Stomach smooth muscle (tissue), 2 donors: ENCODE data around the gene BORA.
A peak's percentile ranks its signal among the peaks of the same experiment; 100 is the strongest.
"Not testable (repeated sequence)": the region's sequence is repeated elsewhere in the genome, so short reads cannot be mapped to it uniquely, and the experiment has no call there.

Experiments
- H3K27ac ChIP-seq: one replicate; pipeline ENCODE4 v1.7.0; 2013; ENCODE audit warnings: mild to moderate bottlenecking, low read length, inconsistent platforms
- H3K27me3 ChIP-seq, 2 donors: one replicate each; pipeline ENCODE4 v1.7.0; 2013; ENCODE audit warnings: low read length in 2 of 2; ENCODE audit not compliant: insufficient read depth in 2 of 2, control insufficient read depth in 1 of 2
- H3K36me3 ChIP-seq, 2 donors: one replicate each; pipeline ENCODE4 v1.7.0; 2013; ENCODE audit warnings: low read length in 2 of 2; ENCODE audit not compliant: control insufficient read depth in 2 of 2, insufficient read depth in 2 of 2
- H3K4me1 ChIP-seq: one replicate; pipeline ENCODE4 v1.7.0; 2013; ENCODE audit warnings: low read length; ENCODE audit not compliant: control insufficient read depth, insufficient read depth
- H3K4me3 ChIP-seq, 2 donors: one replicate each; pipeline ENCODE4 v1.7.0; 2013; ENCODE audit warnings: low read length in 2 of 2
- H3K9ac ChIP-seq, 2 donors: one replicate each; pipeline ENCODE4 v1.7.0; 2013; ENCODE audit warnings: low read length in 2 of 2, mild to moderate bottlenecking in 1 of 2
- H3K9me3 ChIP-seq, 2 donors: one replicate each; pipeline ENCODE4 v1.7.0; 2013; ENCODE audit warnings: low read length in 2 of 2; ENCODE audit not compliant: control insufficient read depth in 2 of 2
- donor health status: healthy.
- donor health status: Pancreatic carcinoma.

The BORA gene

GRCh38 chr13:72700509-72700908, 27.2 kb upstream of the BORA start:
- Histone ChIP-seq H3K27me3 (no peaks in the 10 kb centered on the region), H3K36me3 (no peaks in the 10 kb centered on the region), H3K4me3 (no peak overlapping the region), H3K9ac (no peak overlapping the region), H3K27ac (no peak overlapping the region), H3K9me3 (no peaks in the 10 kb centered on the region), H3K4me1 (no peaks in the 10 kb centered on the region)

- Histone ChIP-seq H3K27ac (no peak overlapping the region), H3K36me3 (peaks cover 4 to 7% of the 10 kb centered on the region in 2 donors)
Measured at GRCh38 chr13:72716776-72717175, 10.9 kb upstream of the BORA start.

GRCh38 chr13:72726185-72726584, 1.5 kb upstream of the BORA start:
- H3K27ac ChIP-seq, H3K36me3 ChIP-seq, H3K9ac ChIP-seq, H3K4me1 ChIP-seq, H3K9me3 ChIP-seq, H3K27me3 ChIP-seq: not testable (repeated sequence)
- peak overlapping the region; percentile 91 to 93 for H3K4me3 ChIP-seq

More at GRCh38 chr13:72716776-72717175, 10.9 kb upstream of the BORA start:
- H3K4me1 ChIP-seq: no peaks in the 10 kb centered on the region
- H3K27me3 ChIP-seq: no peaks in the 10 kb centered on the region
- no peak overlapping the region for H3K9ac ChIP-seq
- no peak overlapping the region for H3K4me3 ChIP-seq
- H3K9me3 ChIP-seq: peaks cover 0 to 2% of the 10 kb centered on the region in 2 donors

- Histone ChIP-seq H3K9me3 (no peaks in the 10 kb centered on the region), H3K4me1 (peaks cover 4% of the 10 kb centered on the region), H3K27me3 (no peaks in the 10 kb centered on the region), H3K27ac (peak overlapping the region; percentile 26), H3K36me3 (no peaks in the 10 kb centered on the region), H3K4me3 (peak overlapping the region; percentile 91 to 93), H3K9ac (peak overlapping the region; percentile 74 to 80)
Measured at GRCh38 chr13:72726726-72727416, 852 bp upstream of the BORA start.

- no peaks in the 10 kb centered on the region for H3K27me3 ChIP-seq
- H3K9me3 ChIP-seq: no peaks in the 10 kb centered on the region
- H3K4me1 ChIP-seq: peaks cover 4% of the 10 kb centered on the region
- H3K4me3 ChIP-seq: peak overlapping the region; percentile 91 to 93
- peak overlapping the region; percentile 71 to 77 for H3K9ac ChIP-seq
- no peaks in the 10 kb centered on the region for H3K36me3 ChIP-seq
- no peak overlapping the region for H3K27ac ChIP-seq
Measured at GRCh38 chr13:72728290-72728605, 525 bp downstream of the BORA start.

- Histone ChIP-seq H3K4me3 (no peak overlapping the region), H3K36me3 (no peaks in the 10 kb centered on the region), H3K9me3 (no peaks in the 10 kb centered on the region)
Measured at GRCh38 chr13:72737033-72737432, 9.3 kb downstream of the BORA start.

GRCh38 chr13:72740015-72740414, 12.3 kb downstream of the BORA start:
- H3K4me3 ChIP-seq: no peak overlapping the region
- H3K9me3 ChIP-seq: no peaks in the 10 kb centered on the region
- H3K27ac ChIP-seq: no peak overlapping the region
- H3K27me3 ChIP-seq: no peaks in the 10 kb centered on the region
- H3K4me1 ChIP-seq: no peaks in the 10 kb centered on the region
- peaks cover 0 to 2% of the 10 kb centered on the region in 2 donors for H3K36me3 ChIP-seq
- no peak overlapping the region for H3K9ac ChIP-seq

More at GRCh38 chr13:72737033-72737432, 9.3 kb downstream of the BORA start:
- Histone ChIP-seq H3K4me1 (no peaks in the 10 kb centered on the region), H3K9ac (no peak overlapping the region), H3K27ac (no peak overlapping the region), H3K27me3 (no peaks in the 10 kb centered on the region)

GRCh38 chr13:72745260-72745659, 17.5 kb downstream of the BORA start:
- Histone ChIP-seq H3K9ac (no peak overlapping the region), H3K4me3 (no peak overlapping the region), H3K27me3 (no peaks in the 10 kb centered on the region), H3K27ac (no peak overlapping the region), H3K36me3 (peaks cover 4 to 7% of the 10 kb centered on the region in 2 donors), H3K9me3 (no peaks in the 10 kb centered on the region), H3K4me1 (no peaks in the 10 kb centered on the region)

- no peaks in the 10 kb centered on the region for H3K4me1 ChIP-seq
- no peak overlapping the region for H3K27ac ChIP-seq
- peaks cover 7 to 14% of the 10 kb centered on the region in 2 donors for H3K36me3 ChIP-seq
- H3K4me3 ChIP-seq: no peak overlapping the region
- H3K9ac ChIP-seq: no peak overlapping the region
- H3K27me3 ChIP-seq: no peaks in the 10 kb centered on the region
- no peaks in the 10 kb centered on the region for H3K9me3 ChIP-seq
Measured at GRCh38 chr13:72751220-72751619, 23.5 kb downstream of the BORA start.

GRCh38 chr13:72754111-72754510, 26.4 kb downstream of the BORA start:
- no peak overlapping the region for H3K27ac ChIP-seq
- H3K9ac ChIP-seq: no peak overlapping the region
- no peaks in the 10 kb centered on the region for H3K4me1 ChIP-seq
- H3K9me3 ChIP-seq: no peaks in the 10 kb centered on the region
- peaks cover 11 to 22% of the 10 kb centered on the region in 2 donors for H3K36me3 ChIP-seq
- H3K27me3 ChIP-seq: no peaks in the 10 kb centered on the region
- H3K4me3 ChIP-seq: no peak overlapping the region

- Histone ChIP-seq H3K4me1 (no peaks in the 10 kb centered on the region), H3K9ac (no peak overlapping the region), H3K4me3 (no peak overlapping the region), H3K27ac (no peak overlapping the region), H3K36me3 (peaks cover 33 to 44% of the 10 kb centered on the region in 2 donors), H3K27me3 (no peaks in the 10 kb centered on the region), H3K9me3 (no peaks in the 10 kb centered on the region)
Measured at GRCh38 chr13:72757792-72758535, 30.2 kb downstream of the BORA start.
